ENCODE results near the gene PACRG. TPM values are rescaled to one million over a fixed set of nuclear protein-coding genes. Genes with fewer than 3 reads are reported as not detected.

PACRG gene
- total and polyA plus RNA-seq, 10 of the 15 experiments (the other 5 are each of a cell fraction or from before 2014, with no cell fraction given) = not detected

- Histone ChIP-seq H3K4me3 (no peak overlapping the region), H3K27ac (ENCODE audit: control insufficient read depth, insufficient read depth) (no peak overlapping the region), H3K27me3 (replicated peaks in 1 of 2; ENCODE audit: control insufficient read depth in 2 of 2, insufficient read depth in 2 of 2, low read length in 1 of 2) (no peaks in the 10 kb centered on the region; a peak in 1 of 4 replicates), H2AFZ (ENCODE audit: control insufficient read depth, low read depth, low read length) (no peak overlapping the region), H4K20me1 (ENCODE audit: control insufficient read depth, insufficient read depth) (no peaks in the 10 kb centered on the region), H3K36me3 (ENCODE audit: control insufficient read depth in 2 of 2, insufficient read depth in 2 of 2, low read length in 1 of 2) (no peaks in the 10 kb centered on the region), H3K4me2 (ENCODE audit: control insufficient read depth, insufficient read depth) (no peak overlapping the region), H3K9ac (ENCODE audit: control insufficient read depth, insufficient read depth, low read length) (no peak overlapping the region), H3K9me3 (replicated peaks; ENCODE audit: control insufficient read depth, insufficient read depth, low read length) (no peaks in the 10 kb centered on the region), H3K79me2 (ENCODE audit: control insufficient read depth, insufficient read depth, low read length) (no peaks in the 10 kb centered on the region), H3K4me1 (ENCODE audit: control insufficient read depth, insufficient read depth, low read length) (no peaks in the 10 kb centered on the region)
- in situ Hi-C loops (cut with MboI) (no loop called here), intact Hi-C loops (cut with micrococcal nuclease; ENCODE audit: unreplicated experiment) (no loop called here)
- DNase-seq (ENCODE audit: low read depth, low spot score) (no peak), ATAC-seq (no peak), FAIRE-seq (no peak)
- 51% methylated on average over 13 of the region's 13 CpGs for WGBS (ENCODE audit: insufficient coverage, insufficient replicate concordance, low lambda C conversion rate, missing lambda C conversion rate)
- ChIA-PET CTCF (no interaction called here), SMC1A (ENCODE audit: uncharacterized antibody, unreplicated experiment) (no interaction called here), POLR2A (no interaction called here), RAD21 (ENCODE audit: unreplicated experiment) (no interaction called here)
- TF ChIP-seq ZBTB11 (CRISPR knock-in tag; IDR thresholded peaks at IDR 0.05) = no peak
- TF ChIP-seq JUND (IDR thresholded peaks at IDR 0.05; ENCODE audit: low read depth, low read length) = no peak
- no TSS peak for BruUV-seq (replicated peaks)
Observed at GRCh38 chr6:163364641-163365040, 636.9 kb downstream of the PACRG start.

Small RNA genes lying within 50 kb of the gene (small RNA-seq; reads per million reads assigned to genes)
- not detected for gene AL031121.1
- gene AL590286.1 = not detected

Other genes starting within 250 kb of the PACRG start
- 0.06 TPM in 1 of 2 replicates, not detected in the other for gene PRKN, start 208 bp upstream of the PACRG start, total RNA-seq (2014; rRNA removed)
- gene PRKN, start 208 bp upstream of the PACRG start, total RNA-seq (2014; rRNA removed; fragmentation: Illumina TruSeq; extraction: Trizol) = not detected in 2 replicates
- gene PRKN, start 208 bp upstream of the PACRG start, total RNA-seq (2021) = not detected in 2 replicates
- gene PRKN, start 208 bp upstream of the PACRG start, polyA plus RNA-seq (2011; rRNA removed) = 0.06 TPM in 1 of 2 replicates, not detected in the other
- gene PRKN, start 208 bp upstream of the PACRG start, polyA plus RNA-seq (2014; fragmentation: Illumina TruSeq; extraction: Trizol) = not detected in 2 replicates
- gene PRKN, start 208 bp upstream of the PACRG start, polyA plus RNA-seq (2014; fragmentation: Nextera tagmentation; extraction: Ambion mirVana) = not detected
- 0.09 TPM in 1 of 2 replicates, not detected in the other for gene PRKN, start 208 bp upstream of the PACRG start, polyA plus RNA-seq (2014; rRNA removed)
- gene PRKN, start 208 bp upstream of the PACRG start, polyA plus RNA-seq (2016; fragmentation: Nextera tagmentation; extraction: Ambion mirVana) = not detected